IMR-90 (cell line): ENCODE results near the gene TMEM140. TPM values are rescaled to one million over a fixed set of nuclear protein-coding genes. Genes with fewer than 3 reads are reported as not detected.
"Not testable (repeated sequence)": the region's sequence is repeated elsewhere in the genome, so short reads cannot be mapped to it uniquely, and the experiment has no call there.

Experiments
- ATAC-seq: fragments of 200-7000 bp; cut with Tn5 transposase; 2 replicates; pipeline ENCODE4 v1.9.1; 2020; ENCODE audit warnings: low read depth, mild to moderate bottlenecking, moderate library complexity
- BruUV-seq: library from RNA; stranded (reverse); fragments of 400-500 nt; replicated peaks from 2 replicates; lab custom pipeline; 2021; lab: Mats Ljungman, UMichigan
- CTCF ChIA-PET: fragments of 300-600 bp; formaldehyde crosslinking; extraction: SDS; loops from one replicate; lab custom pipeline; 2021; ENCODE audit warnings: antibody characterized with exemption; lab: Yijun Ruan, JAX
- POLR2A ChIA-PET: fragments of 300-600 bp; sonication (Branson Sonifier 250); formaldehyde crosslinking; loops from one replicate; lab custom pipeline; 2022; ENCODE audit warnings: antibody characterized with exemption; ENCODE audit not compliant: unreplicated experiment; lab: Charles Lee
- DNase-seq: peaks from one replicate; pipeline ENCODE4 v3.0.0; 2013
- H2AFZ ChIP-seq: replicated peaks from 2 replicates; pipeline ENCODE3; 2013; ENCODE audit warnings: low read length, mild to moderate bottlenecking; ENCODE audit not compliant: poor library complexity
- H2AK5ac ChIP-seq: 2 replicates; pipeline ENCODE4 v1.6.1; 2013; ENCODE audit warnings: low read depth, low read length, inconsistent platforms
- H2AK9ac ChIP-seq: replicated peaks from 2 replicates; pipeline ENCODE3; 2013; ENCODE audit warnings: mild to moderate bottlenecking, low read depth, low read length, moderate library complexity; ENCODE audit not compliant: poor library complexity
- H2BK120ac ChIP-seq: 2 replicates; pipeline ENCODE4 v1.6.1; 2013; ENCODE audit warnings: low read depth, low read length, inconsistent platforms
- H2BK15ac ChIP-seq: 3 replicates; pipeline ENCODE4 v1.6.1; 2013; ENCODE audit warnings: low read depth, low read length, inconsistent platforms
- H2BK20ac ChIP-seq: 2 replicates; pipeline ENCODE4 v1.6.1; 2013; ENCODE audit warnings: low read depth, mild to moderate bottlenecking, inconsistent platforms, low read length, moderate library complexity
- H2BK5ac ChIP-seq: 2 replicates; pipeline ENCODE4 v1.6.1; 2013; ENCODE audit warnings: mild to moderate bottlenecking, low read depth, low read length, inconsistent platforms; ENCODE audit not compliant: poor library complexity, severe bottlenecking
- H3K14ac ChIP-seq: replicated peaks from 2 replicates; pipeline ENCODE4 v1.6.1; 2013; ENCODE audit warnings: low read depth, low read length, inconsistent platforms
- H3K18ac ChIP-seq: 2 replicates; pipeline ENCODE4 v1.6.1; 2013; ENCODE audit warnings: low read depth, low read length, control low read depth
- H3K23ac ChIP-seq: 2 replicates; pipeline ENCODE4 v1.6.1; 2013; ENCODE audit warnings: low read depth, low read length, inconsistent platforms
- H3K27ac ChIP-seq: 2 replicates; pipeline ENCODE4 v1.5.1; 2013; ENCODE audit warnings: mild to moderate bottlenecking, control low read depth, low read length; ENCODE audit not compliant: insufficient read depth
- H3K27me3 ChIP-seq: 2 replicates; pipeline ENCODE4 v1.6.1; 2013; ENCODE audit warnings: low read length; ENCODE audit not compliant: control insufficient read depth, insufficient read depth
- H3K36me3 ChIP-seq: 2 replicates; pipeline ENCODE4 v1.6.1; 2013; ENCODE audit warnings: low read length, mixed read lengths; ENCODE audit not compliant: control insufficient read depth, insufficient read depth
- H3K4ac ChIP-seq: 2 replicates; pipeline ENCODE4 v1.6.1; 2013; ENCODE audit warnings: low read depth, low read length, inconsistent platforms
- H3K4me1 ChIP-seq: 2 replicates; pipeline ENCODE4 v1.6.1; 2013; ENCODE audit warnings: low read length, mixed read lengths; ENCODE audit not compliant: control insufficient read depth, insufficient read depth
- H3K4me2 ChIP-seq: 2 replicates; pipeline ENCODE4 v1.6.1; 2013; ENCODE audit warnings: low read depth, mild to moderate bottlenecking, control low read depth, low read length, moderate library complexity
- H3K4me3 ChIP-seq: 2 replicates; pipeline ENCODE4 v1.5.1; 2013; ENCODE audit warnings: low read depth, mild to moderate bottlenecking, control low read depth, low read length, moderate library complexity; ENCODE audit not compliant: insufficient read depth
- H3K56ac ChIP-seq: 2 replicates; pipeline ENCODE4 v1.6.1; 2013; ENCODE audit warnings: low read length, inconsistent platforms; ENCODE audit not compliant: insufficient read depth; ENCODE audit errors: extremely low read depth
- H3K79me1 ChIP-seq, 2 experiments: 2 replicates each; pipeline ENCODE4 v1.6.1; 2013; ENCODE audit warnings: low read length in 2 of 2, inconsistent platforms in 1 of 2, low read depth in 1 of 2
- H3K9ac ChIP-seq: 2 replicates; pipeline ENCODE4 v1.6.1; 2013; ENCODE audit warnings: low read depth, low read length, control low read depth
- H3K9me1 ChIP-seq: 2 replicates; pipeline ENCODE4 v1.6.1; 2013; ENCODE audit warnings: low read length, inconsistent platforms; ENCODE audit not compliant: insufficient read depth
- H3K9me3 ChIP-seq: 2 replicates; pipeline ENCODE4 v1.6.1; 2013; ENCODE audit warnings: low read length; ENCODE audit not compliant: control insufficient read depth, insufficient read depth
- H4K20me1 ChIP-seq: 2 replicates; pipeline ENCODE4 v1.6.1; 2013; ENCODE audit warnings: low read length, inconsistent platforms; ENCODE audit not compliant: insufficient read depth
- H4K5ac ChIP-seq: 2 replicates; pipeline ENCODE4 v1.6.1; 2013; ENCODE audit warnings: mild to moderate bottlenecking, low read depth, low read length, control low read depth
- H4K8ac ChIP-seq, 2 experiments: 2 replicates each; pipeline ENCODE4 v1.6.1; 2013; ENCODE audit warnings: low read depth in 2 of 2, low read length in 2 of 2, control low read depth in 1 of 2, inconsistent platforms in 1 of 2
- H4K91ac ChIP-seq: 2 replicates; pipeline ENCODE4 v1.6.1; 2013; ENCODE audit warnings: low read depth, low read length, inconsistent platforms; ENCODE audit not compliant: insufficient read depth
- MXI1 ChIP-seq: IDR thresholded peaks from 2 replicates; pipeline ENCODE4 v1.6.1; 2012; ENCODE audit warnings: low read depth, mild to moderate bottlenecking, low read length, moderate library complexity, borderline replicate concordance
- WGBS, 2 experiments: methylation state at CpG; one replicate each; pipeline versions ENCODE4 v1.1.5 to v1.1.7; 2013; ENCODE audit warnings: missing lambda C conversion rate in 2 of 2; ENCODE audit not compliant: insufficient read length in 1 of 2; ENCODE audit errors: extremely low coverage in 2 of 2; 5-methylcytosine and 5-hydroxymethylcytosine counted together
- dilution Hi-C: fragments of 300-500 bp; cut with HindIII; formaldehyde crosslinking; loops from one replicate; pipeline ENCODE4 v1.14.3; 2018; ENCODE audit warnings: low sequenced_read_pairs; ENCODE audit not compliant: unreplicated experiment
- in situ Hi-C: fragments of 300-500 bp; cut with MboI; formaldehyde crosslinking; loops from 3 replicates; pipeline ENCODE4 v1.14.3; 2019; ENCODE audit warnings: low sequenced_read_pairs, inconsistent platforms, mixed read lengths
- intact Hi-C: fragments of 100-400 bp; cut with micrococcal nuclease; formaldehyde crosslinking; loops from 2 replicates; pipeline ENCODE4 v1.10.0; 2022
- polyA plus RNA-seq, 3 experiments: library from polyadenylated mRNA; depleted of rRNA; stranded (reverse); fragments of >200 nt; gene quantifications; 2 replicates each; pipeline ENCODE4 v1.2.3, GENCODE V29; 2012; ENCODE audit warnings: low replicate concordance in 1 of 3
- total RNA-seq: library from RNA; depleted of rRNA; stranded (reverse); fragments of >200 nt; gene quantifications from 2 replicates; pipeline ENCODE4 v1.2.3, GENCODE V29; 2012

Gene TMEM140
- total and polyA plus RNA-seq, 2 of the 4 experiments (the other 2 are of a cell fraction) = 0.24 to 0.72 TPM

DNA sequence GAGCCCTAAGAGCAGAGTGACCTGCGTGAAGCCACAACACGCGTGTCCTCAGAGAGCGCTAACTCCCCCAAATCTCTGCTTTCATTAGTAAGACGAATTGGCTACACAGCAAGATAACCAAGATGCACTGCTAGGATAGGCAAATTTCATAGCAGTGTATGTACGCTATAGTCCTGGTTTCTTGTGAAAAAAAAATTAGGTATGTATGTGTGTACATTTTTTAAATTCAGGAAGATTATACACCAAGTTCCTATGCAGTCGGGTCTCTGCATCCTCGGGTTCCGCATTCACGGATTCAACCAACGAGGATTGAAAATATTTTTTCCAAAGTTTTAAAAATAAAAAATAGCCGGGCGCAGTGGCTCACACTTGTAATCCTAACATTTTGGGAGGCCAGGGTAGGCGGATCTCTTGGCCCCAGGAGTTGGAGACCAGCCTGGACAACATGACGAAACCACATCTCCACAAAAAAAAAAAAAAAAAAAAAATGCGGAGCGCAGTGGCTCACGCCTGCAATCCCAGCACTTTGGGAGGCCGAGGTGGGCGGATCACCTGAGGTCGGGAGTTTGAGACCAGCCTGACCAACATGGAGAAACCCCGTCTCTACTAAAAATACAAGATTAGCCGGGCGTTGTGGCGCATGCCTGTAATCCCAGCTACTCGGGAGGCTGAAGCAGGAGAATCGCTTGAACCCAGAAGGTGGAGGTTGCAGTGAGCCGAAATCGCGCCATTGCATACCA, 64.2 kb downstream of the TMEM140 start:
- CTCF ChIA-PET, H2AK5ac ChIP-seq, BruUV-seq, ATAC-seq, H4K20me1 ChIP-seq, H3K9me3 ChIP-seq, H4K91ac ChIP-seq, dilution Hi-C loops, H3K4me1 ChIP-seq, H3K9me1 ChIP-seq, in situ Hi-C loops, H3K27me3 ChIP-seq, H3K36me3 ChIP-seq, H2BK20ac ChIP-seq: not testable (repeated sequence)
- 21% methylated on average over 5 of the region's 30 CpGs; no CpG with 5 or more reads in 1 of the 2 experiments for WGBS, 2 experiments
- Histone ChIP-seq H3K9ac (peak overlapping the region; percentile 92), H2BK5ac (peak overlapping the region; percentile 66), H2BK15ac (peak overlapping the region; percentile 0; the same call in 1 of the 3 replicates), H3K23ac (peak overlapping the region; percentile 92), H3K56ac (peak overlapping the region; percentile 55; the same call in 1 of the 2 replicates), H3K4me2 (peak overlapping the region; percentile 90), H2BK120ac (peak overlapping the region; percentile 65), H4K5ac (peak overlapping the region; percentile 55), H3K79me1 (peaks cover 4 to 29% of the 10 kb centered on the region in 2 experiments; a peak in 3 of 4 replicates), H3K14ac (peak overlapping the region; percentile 75), H3K27ac (peak overlapping the region; percentile 89), H3K4me3 (peak overlapping the region; percentile 98), H3K4ac (peak overlapping the region; percentile 8; the same call in 1 of the 2 replicates), H3K18ac (peak overlapping the region; percentile 1; the same call in 1 of the 2 replicates), H2AFZ (peak overlapping the region; percentile 97), H2AK9ac (peak overlapping the region; percentile 28), H4K8ac (peak overlapping the region; percentile 28 to 75; a peak in 2 of 4 replicates)
- POLR2A ChIA-PET = interaction anchor here (0.6 kb wide), 1 partner anchor 12 kb away, joined by 3 read pairs; no protein-coding TSS in a partner anchor
- intact Hi-C loops = loop anchor here (1.0 to 5.0 kb wide), 3 partner anchors 42 to 300 kb away; partner anchors contain the start of genes AGBL3, CNOT4 and CYREN
- peak; percentile 12 for DNase-seq
- 0 out of 2 replicates have a peak, but pooled peaks have one; percentile 5 for TF ChIP-seq MXI1
